ENCODE data around the gene TUBGCP4. TPM values are rescaled to one million over a fixed set of nuclear protein-coding genes. Genes with fewer than 3 reads are reported as not detected.

The TUBGCP4 gene
- total RNA-seq, 1 experiment from 2014 or later, result 38.6 TPM

DNA sequence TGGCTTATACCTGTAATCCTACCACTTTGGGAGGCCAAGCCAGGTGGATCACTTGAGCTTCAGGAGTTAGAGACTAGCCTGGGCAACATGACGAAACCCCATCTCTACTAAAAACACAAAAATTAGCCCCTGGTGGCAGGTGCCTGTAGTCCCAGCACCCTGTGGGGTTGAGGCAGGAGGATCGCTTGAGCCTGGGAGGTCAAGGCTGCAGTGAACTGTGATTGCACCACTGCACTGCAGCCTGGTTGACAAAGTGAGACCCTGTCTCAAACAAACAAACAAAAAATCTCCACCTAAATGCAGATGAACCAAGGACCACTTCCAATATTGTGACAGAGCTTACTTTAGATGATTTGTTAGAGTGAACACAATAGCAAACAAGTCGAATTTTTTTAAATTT is 68.4 kb downstream of the TUBGCP4 start:
- no peak overlapping the region for H3K27ac ChIP-seq (ENCODE audit: low read depth, low read length)
- H3K79me2 ChIP-seq (ENCODE audit: insufficient read depth, low read length), result no peaks in the 10 kb centered on the region
- ChIA-PET RAD21 (ENCODE audit: low non-redundant PET in 1 of 2, low total read pairs in 2 of 2, uncharacterized antibody in 2 of 2, unreplicated experiment in 2 of 2) (no interaction called here), CTCF (no interaction called here), POLR2A (no interaction called here)
- no peak overlapping the region for H3K4me3 ChIP-seq (replicated peaks in 1 of 2; ENCODE audit: low read depth in 1 of 2, low read length in 2 of 2)
- H3K36me3 ChIP-seq (ENCODE audit: control insufficient read depth in 1 of 2, insufficient read depth in 2 of 2, low read length in 2 of 2), result peaks cover 0 to 11% of the 10 kb centered on the region in 2 experiments; a peak in 3 of 4 replicates
- no TSS peak for BruUV-seq (replicated peaks)
- no peak for ATAC-seq
- no peak for DNase-seq (ENCODE audit: low read depth, low spot score)
- no peaks in the 10 kb centered on the region for H4K20me1 ChIP-seq (ENCODE audit: insufficient read depth)
- H3K9me3 ChIP-seq (ENCODE audit: control insufficient read depth in 1 of 2, insufficient read depth in 1 of 2, low read depth in 1 of 2, low read length in 2 of 2), result no peaks in the 10 kb centered on the region
- H3K4me2 ChIP-seq (ENCODE audit: low read length), result no peak overlapping the region
- H3K4me1 ChIP-seq (ENCODE audit: control insufficient read depth in 1 of 2, insufficient read depth in 2 of 2, low read length in 2 of 2), result peaks cover 6 to 10% of the 10 kb centered on the region in 2 experiments; a peak in 3 of 4 replicates
- no peak overlapping the region for H2AFZ ChIP-seq (ENCODE audit: low read depth, low read length, poor library complexity, severe bottlenecking)
- no peaks in the 10 kb centered on the region for H3K27me3 ChIP-seq (ENCODE audit: insufficient read depth, low read length)
- TF ChIP-seq, protein P1, sequence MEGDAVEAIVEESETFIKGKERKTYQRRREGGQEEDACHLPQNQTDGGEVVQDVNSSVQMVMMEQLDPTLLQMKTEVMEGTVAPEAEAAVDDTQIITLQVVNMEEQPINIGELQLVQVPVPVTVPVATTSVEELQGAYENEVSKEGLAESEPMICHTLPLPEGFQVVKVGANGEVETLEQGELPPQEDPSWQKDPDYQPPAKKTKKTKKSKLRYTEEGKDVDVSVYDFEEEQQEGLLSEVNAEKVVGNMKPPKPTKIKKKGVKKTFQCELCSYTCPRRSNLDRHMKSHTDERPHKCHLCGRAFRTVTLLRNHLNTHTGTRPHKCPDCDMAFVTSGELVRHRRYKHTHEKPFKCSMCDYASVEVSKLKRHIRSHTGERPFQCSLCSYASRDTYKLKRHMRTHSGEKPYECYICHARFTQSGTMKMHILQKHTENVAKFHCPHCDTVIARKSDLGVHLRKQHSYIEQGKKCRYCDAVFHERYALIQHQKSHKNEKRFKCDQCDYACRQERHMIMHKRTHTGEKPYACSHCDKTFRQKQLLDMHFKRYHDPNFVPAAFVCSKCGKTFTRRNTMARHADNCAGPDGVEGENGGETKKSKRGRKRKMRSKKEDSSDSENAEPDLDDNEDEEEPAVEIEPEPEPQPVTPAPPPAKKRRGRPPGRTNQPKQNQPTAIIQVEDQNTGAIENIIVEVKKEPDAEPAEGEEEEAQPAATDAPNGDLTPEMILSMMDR (IDR thresholded peaks at IDR 0.05 in 2 of 3, conservative IDR thresholded peaks at IDR 0.05 in 1 of 3; ENCODE audit: borderline replicate concordance in 1 of 3, insufficient read depth in 1 of 3, low read depth in 2 of 3, low read length in 2 of 3), result 0 out of 6 replicates have a peak, but pooled peaks of 1 of the 3 experiments have one; percentile 5
- no peak for TF ChIP-seq POLR2AphosphoS5 (IDR thresholded peaks at IDR 0.05; ENCODE audit: low read depth, low read length)
- intact Hi-C loops (cut with micrococcal nuclease), result no loop called here
- no peaks in the 10 kb centered on the region for H3K9me2 ChIP-seq (ENCODE audit: insufficient read depth)
- H3K9ac ChIP-seq (ENCODE audit: low read length), result no peak overlapping the region

DNA sequence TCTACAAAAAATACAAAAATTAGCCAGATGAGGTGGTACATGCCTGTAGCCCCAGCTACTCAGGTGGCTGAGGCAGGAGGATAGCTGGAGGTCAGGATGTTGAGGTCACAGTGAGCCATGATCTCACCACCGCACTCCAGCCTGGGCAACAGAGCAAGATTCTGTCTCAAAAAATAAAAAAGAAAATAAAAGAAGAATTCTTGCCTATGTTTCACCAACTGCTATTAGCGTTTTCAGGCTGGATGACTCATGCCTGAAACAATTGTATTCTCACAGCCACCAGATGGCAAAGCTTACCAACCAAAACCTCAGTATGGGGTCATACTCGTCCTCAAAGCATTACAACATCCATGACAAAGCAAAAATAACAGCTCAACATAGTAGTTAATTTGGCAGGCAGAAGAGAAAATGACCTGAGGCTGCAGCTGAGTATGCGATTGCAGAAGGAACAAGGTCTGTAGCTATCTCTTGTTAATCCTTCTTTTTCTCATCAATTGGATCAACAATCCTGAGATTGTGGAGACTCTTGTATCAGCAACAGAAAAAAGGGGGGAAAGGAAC is 69.9 kb downstream of the TUBGCP4 start:
- peaks cover 0 to 11% of the 10 kb centered on the region in 2 experiments; a peak in 3 of 4 replicates for H3K36me3 ChIP-seq (ENCODE audit: control insufficient read depth in 1 of 2, insufficient read depth in 2 of 2, low read length in 2 of 2)
- intact Hi-C loops (cut with micrococcal nuclease), result loop anchor here (10.0 kb wide), 1 partner anchor 334 kb away; the partner anchor contains the start of gene ELL3
- H3K9me3 ChIP-seq (ENCODE audit: control insufficient read depth in 1 of 2, insufficient read depth in 1 of 2, low read depth in 1 of 2, low read length in 2 of 2), result no peaks in the 10 kb centered on the region
- no peak overlapping the region for H3K4me3 ChIP-seq (replicated peaks in 1 of 2; ENCODE audit: low read depth in 1 of 2, low read length in 2 of 2)
- ATAC-seq (peak; percentile 92), DNase-seq (ENCODE audit: low read depth, low spot score) (peak; percentile 62)
- ChIA-PET RAD21 (ENCODE audit: low non-redundant PET in 1 of 2, low total read pairs in 2 of 2, uncharacterized antibody in 2 of 2, unreplicated experiment in 2 of 2) (interaction anchor here in 1 of 2 experiments (1.3 kb wide), 1 partner anchor 74 kb away, joined by 5 read pairs; no protein-coding TSS in a partner anchor), POLR2A (no interaction called here), CTCF (interaction anchor here (1.0 to 1.6 kb wide), 3 partner anchors 70 to 74 kb away, joined by 4 to 6 read pairs (median 4); no protein-coding TSS in a partner anchor)
- H3K9ac ChIP-seq (ENCODE audit: low read length), result peak overlapping the region; percentile 16; the same call in 1 of the 2 replicates
- H3K27ac ChIP-seq (ENCODE audit: low read depth, low read length), result peak overlapping the region; percentile 67; the same call in 1 of the 2 replicates
- H2AFZ ChIP-seq (ENCODE audit: low read depth, low read length, poor library complexity, severe bottlenecking), result no peak overlapping the region
- no TSS peak for BruUV-seq (replicated peaks)
- no peaks in the 10 kb centered on the region for H3K27me3 ChIP-seq (ENCODE audit: insufficient read depth, low read length)
- H3K79me2 ChIP-seq (ENCODE audit: insufficient read depth, low read length), result no peaks in the 10 kb centered on the region
- peak overlapping the region; percentile 26; the same call in 1 of the 2 replicates for H3K4me2 ChIP-seq (ENCODE audit: low read length)
- peaks cover 6 to 10% of the 10 kb centered on the region in 2 experiments; a peak in 3 of 4 replicates for H3K4me1 ChIP-seq (ENCODE audit: control insufficient read depth in 1 of 2, insufficient read depth in 2 of 2, low read length in 2 of 2)
- no peaks in the 10 kb centered on the region for H4K20me1 ChIP-seq (ENCODE audit: insufficient read depth)
- no peaks in the 10 kb centered on the region for H3K9me2 ChIP-seq (ENCODE audit: insufficient read depth)
- no peak for TF ChIP-seq POLR2AphosphoS5 (IDR thresholded peaks at IDR 0.05; ENCODE audit: low read depth, low read length)
- no peak for TF ChIP-seq ATF3 (IDR thresholded peaks at IDR 0.05)
- TF ChIP-seq EZH2phosphoT487 (IDR thresholded peaks at IDR 0.05; ENCODE audit: borderline replicate concordance), result no peak
- TF ChIP-seq, protein P2, sequence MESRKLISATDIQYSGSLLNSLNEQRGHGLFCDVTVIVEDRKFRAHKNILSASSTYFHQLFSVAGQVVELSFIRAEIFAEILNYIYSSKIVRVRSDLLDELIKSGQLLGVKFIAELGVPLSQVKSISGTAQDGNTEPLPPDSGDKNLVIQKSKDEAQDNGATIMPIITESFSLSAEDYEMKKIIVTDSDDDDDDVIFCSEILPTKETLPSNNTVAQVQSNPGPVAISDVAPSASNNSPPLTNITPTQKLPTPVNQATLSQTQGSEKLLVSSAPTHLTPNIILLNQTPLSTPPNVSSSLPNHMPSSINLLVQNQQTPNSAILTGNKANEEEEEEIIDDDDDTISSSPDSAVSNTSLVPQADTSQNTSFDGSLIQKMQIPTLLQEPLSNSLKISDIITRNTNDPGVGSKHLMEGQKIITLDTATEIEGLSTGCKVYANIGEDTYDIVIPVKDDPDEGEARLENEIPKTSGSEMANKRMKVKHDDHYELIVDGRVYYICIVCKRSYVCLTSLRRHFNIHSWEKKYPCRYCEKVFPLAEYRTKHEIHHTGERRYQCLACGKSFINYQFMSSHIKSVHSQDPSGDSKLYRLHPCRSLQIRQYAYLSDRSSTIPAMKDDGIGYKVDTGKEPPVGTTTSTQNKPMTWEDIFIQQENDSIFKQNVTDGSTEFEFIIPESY (IDR thresholded peaks at IDR 0.05; ENCODE audit: extremely low read depth, insufficient replicate concordance, low read length), result no peak
- no peak for TF ChIP-seq SP1 (IDR thresholded peaks at IDR 0.05; ENCODE audit: low read depth)
- TF ChIP-seq POLR2A (IDR thresholded peaks at IDR 0.05; ENCODE audit: borderline replicate concordance, extremely low read depth, insufficient read depth, insufficient read length), result no peak
- TF ChIP-seq MAX (IDR thresholded peaks at IDR 0.05), result no peak
- TF ChIP-seq, protein P3, sequence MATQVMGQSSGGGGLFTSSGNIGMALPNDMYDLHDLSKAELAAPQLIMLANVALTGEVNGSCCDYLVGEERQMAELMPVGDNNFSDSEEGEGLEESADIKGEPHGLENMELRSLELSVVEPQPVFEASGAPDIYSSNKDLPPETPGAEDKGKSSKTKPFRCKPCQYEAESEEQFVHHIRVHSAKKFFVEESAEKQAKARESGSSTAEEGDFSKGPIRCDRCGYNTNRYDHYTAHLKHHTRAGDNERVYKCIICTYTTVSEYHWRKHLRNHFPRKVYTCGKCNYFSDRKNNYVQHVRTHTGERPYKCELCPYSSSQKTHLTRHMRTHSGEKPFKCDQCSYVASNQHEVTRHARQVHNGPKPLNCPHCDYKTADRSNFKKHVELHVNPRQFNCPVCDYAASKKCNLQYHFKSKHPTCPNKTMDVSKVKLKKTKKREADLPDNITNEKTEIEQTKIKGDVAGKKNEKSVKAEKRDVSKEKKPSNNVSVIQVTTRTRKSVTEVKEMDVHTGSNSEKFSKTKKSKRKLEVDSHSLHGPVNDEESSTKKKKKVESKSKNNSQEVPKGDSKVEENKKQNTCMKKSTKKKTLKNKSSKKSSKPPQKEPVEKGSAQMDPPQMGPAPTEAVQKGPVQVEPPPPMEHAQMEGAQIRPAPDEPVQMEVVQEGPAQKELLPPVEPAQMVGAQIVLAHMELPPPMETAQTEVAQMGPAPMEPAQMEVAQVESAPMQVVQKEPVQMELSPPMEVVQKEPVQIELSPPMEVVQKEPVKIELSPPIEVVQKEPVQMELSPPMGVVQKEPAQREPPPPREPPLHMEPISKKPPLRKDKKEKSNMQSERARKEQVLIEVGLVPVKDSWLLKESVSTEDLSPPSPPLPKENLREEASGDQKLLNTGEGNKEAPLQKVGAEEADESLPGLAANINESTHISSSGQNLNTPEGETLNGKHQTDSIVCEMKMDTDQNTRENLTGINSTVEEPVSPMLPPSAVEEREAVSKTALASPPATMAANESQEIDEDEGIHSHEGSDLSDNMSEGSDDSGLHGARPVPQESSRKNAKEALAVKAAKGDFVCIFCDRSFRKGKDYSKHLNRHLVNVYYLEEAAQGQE (IDR thresholded peaks at IDR 0.05; ENCODE audit: low read depth), result no peak
